SH-SY5Y (cell line): ENCODE data around the gene TMEM164.

ENCODE experiments used
- GATA2 ChIP-seq: IDR thresholded peaks from 2 replicates; pipeline ENCODE4 v1.6.1; 2011; ENCODE audit warnings: mild to moderate bottlenecking, low read depth, low read length
- GATA3 ChIP-seq: IDR thresholded peaks from 2 replicates; pipeline ENCODE4 v1.6.1; 2011; ENCODE audit warnings: low read depth, mild to moderate bottlenecking, low read length, moderate library complexity

- TF ChIP-seq GATA2 (no peak), GATA3 (no peak)
These were observed 159.2 kb downstream of the TMEM164 start for GRCh38 chrX:110162131-110162530.
